Measurements from ENCODE around the gene DDX54. TPM values are rescaled to one million over a fixed set of nuclear protein-coding genes. Genes with fewer than 3 reads are reported as not detected.

The DDX54 gene, protein sequence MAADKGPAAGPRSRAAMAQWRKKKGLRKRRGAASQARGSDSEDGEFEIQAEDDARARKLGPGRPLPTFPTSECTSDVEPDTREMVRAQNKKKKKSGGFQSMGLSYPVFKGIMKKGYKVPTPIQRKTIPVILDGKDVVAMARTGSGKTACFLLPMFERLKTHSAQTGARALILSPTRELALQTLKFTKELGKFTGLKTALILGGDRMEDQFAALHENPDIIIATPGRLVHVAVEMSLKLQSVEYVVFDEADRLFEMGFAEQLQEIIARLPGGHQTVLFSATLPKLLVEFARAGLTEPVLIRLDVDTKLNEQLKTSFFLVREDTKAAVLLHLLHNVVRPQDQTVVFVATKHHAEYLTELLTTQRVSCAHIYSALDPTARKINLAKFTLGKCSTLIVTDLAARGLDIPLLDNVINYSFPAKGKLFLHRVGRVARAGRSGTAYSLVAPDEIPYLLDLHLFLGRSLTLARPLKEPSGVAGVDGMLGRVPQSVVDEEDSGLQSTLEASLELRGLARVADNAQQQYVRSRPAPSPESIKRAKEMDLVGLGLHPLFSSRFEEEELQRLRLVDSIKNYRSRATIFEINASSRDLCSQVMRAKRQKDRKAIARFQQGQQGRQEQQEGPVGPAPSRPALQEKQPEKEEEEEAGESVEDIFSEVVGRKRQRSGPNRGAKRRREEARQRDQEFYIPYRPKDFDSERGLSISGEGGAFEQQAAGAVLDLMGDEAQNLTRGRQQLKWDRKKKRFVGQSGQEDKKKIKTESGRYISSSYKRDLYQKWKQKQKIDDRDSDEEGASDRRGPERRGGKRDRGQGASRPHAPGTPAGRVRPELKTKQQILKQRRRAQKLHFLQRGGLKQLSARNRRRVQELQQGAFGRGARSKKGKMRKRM
- 48.2 TPM for polyA plus RNA-seq (2012; ENCODE audit: low read depth, missing spikeins)

DNA sequence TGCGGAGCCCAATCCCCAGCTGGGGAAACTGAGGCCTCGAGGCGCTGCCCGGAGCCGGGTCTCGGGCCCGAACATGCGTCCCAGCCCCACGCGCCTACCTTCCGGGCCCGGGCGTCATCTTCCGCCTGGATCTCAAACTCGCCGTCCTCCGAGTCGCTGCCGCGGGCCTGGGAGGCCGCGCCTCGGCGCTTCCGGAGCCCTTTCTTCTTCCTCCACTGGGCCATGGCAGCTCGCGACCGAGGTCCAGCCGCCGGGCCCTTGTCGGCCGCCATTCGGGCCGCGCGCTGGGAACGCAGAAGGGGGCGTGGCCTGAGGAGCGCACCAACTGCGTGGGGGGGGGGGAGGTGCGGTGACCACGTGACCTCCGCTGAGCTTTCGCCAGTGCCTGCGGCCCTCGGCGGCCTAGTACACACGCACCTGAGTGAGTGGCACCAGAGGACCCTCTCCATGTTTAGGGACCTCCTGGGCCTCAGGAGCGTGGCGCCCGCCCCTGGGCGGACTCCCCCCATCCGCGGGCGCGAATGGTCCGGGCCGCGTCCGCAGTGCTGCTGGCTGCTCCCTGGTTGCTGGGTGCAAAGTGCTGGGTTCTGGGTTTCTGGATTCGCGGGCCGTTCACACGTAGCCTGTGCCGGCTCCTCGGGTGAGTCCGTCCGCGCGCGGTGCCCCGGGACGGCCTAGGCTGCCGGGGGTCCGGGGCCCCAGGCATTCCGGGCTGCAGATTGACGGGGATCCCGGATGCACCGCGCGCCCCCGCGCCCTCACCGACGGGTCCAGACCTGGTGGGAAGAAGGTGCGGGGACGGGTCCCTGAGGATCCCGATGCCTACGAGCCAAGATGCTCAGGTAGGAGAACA, at the start of gene DDX54, which contains the start of gene RITA1:
Gene DDX54, minus strand, starts transcription at position 299 of the 853 bp plus-strand sequence. Its CDS starts 27 bp downstream, at position 272.
Gene RITA1, plus strand, starts transcription at position 542 of the 853 bp plus-strand sequence. CDS start 1,026 bp downstream, outside the sequence.
- TF ChIP-seq SPI1 (IDR thresholded peaks at IDR 0.05; ENCODE audit: low read depth, low read length) (no peak), TAF1 (IDR thresholded peaks at IDR 0.05; ENCODE audit: low read depth, low read length) (peak; percentile 86), POLR2AphosphoS5 (IDR thresholded peaks at IDR 0.05; ENCODE audit: low read depth, low read length) (peak; percentile 80), POLR2A (IDR thresholded peaks at IDR 0.05; ENCODE audit: low read depth, low read length) (peak; percentile 89), POU2F2 (IDR thresholded peaks at IDR 0.05; ENCODE audit: low read depth, low read length) (no peak), PAX5 (IDR thresholded peaks at IDR 0.05; ENCODE audit: insufficient read depth, low read length, severe bottlenecking) (no peak)
- FAIRE-seq: peak; percentile 90
- peak; percentile 63 for DNase-seq (ENCODE audit: insufficient read length, low spot score)

DNA sequence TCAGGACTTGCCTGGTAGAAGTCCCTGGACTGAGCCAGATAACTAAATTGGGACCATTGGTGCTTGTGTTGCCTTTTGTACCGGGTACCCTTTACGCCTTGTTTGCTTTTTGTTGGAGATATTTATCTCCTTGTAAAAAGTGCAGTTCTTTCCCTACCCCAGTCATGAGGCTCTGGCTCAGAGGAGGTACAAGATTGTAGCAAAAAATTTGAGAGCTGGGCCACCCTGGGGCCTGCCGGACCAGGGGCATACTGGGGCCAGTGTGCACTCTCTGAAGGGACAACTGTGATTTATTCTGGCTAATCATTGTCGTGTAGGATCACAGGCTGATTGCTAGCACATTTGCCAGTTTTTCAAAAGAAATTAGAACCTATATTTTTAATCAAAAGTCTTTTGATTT, 49.2 kb upstream of the DDX54 start:
- DNase-seq (ENCODE audit: insufficient read length, low spot score): no peak
- no peak for FAIRE-seq

DNA sequence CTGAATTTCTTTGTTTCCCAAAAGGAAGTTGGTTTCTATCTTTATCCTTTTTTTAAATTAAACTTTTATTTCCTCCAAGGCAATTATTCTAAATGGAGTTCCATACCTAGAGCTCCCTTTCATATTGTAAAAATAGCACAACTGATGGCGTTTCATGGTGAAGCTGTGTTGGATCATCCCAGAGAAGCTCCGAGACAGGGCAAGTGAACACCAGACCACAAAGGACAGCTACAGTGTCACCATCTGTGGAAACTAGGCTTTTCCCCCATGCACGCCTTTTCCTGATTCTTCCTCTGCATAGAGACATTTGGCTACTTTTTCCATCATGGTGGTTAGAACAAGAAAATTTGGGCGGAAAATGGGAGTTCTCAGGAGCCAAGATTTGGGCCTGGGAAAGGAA, 48.7 kb upstream of the DDX54 start:
- TF ChIP-seq TAF1 (IDR thresholded peaks at IDR 0.05; ENCODE audit: low read depth, low read length): no peak
- TF ChIP-seq POLR2AphosphoS5 (IDR thresholded peaks at IDR 0.05; ENCODE audit: low read depth, low read length): no peak
- no peak for TF ChIP-seq POLR2A (IDR thresholded peaks at IDR 0.05; ENCODE audit: low read depth, low read length)
- TF ChIP-seq SPI1 (IDR thresholded peaks at IDR 0.05; ENCODE audit: low read depth, low read length): no peak
- TF ChIP-seq PAX5 (IDR thresholded peaks at IDR 0.05; ENCODE audit: insufficient read depth, low read length, severe bottlenecking): no peak
- TF ChIP-seq POU2F2 (IDR thresholded peaks at IDR 0.05; ENCODE audit: low read depth, low read length): no peak
- FAIRE-seq (no peak), DNase-seq (ENCODE audit: insufficient read length, low spot score) (no peak)

More for the DNA sequence above, 49.2 kb upstream of the DDX54 start:
- TF ChIP-seq POLR2A (IDR thresholded peaks at IDR 0.05; ENCODE audit: low read depth, low read length) (no peak), SPI1 (IDR thresholded peaks at IDR 0.05; ENCODE audit: low read depth, low read length) (no peak), POLR2AphosphoS5 (IDR thresholded peaks at IDR 0.05; ENCODE audit: low read depth, low read length) (no peak), PAX5 (IDR thresholded peaks at IDR 0.05; ENCODE audit: insufficient read depth, low read length, severe bottlenecking) (no peak), TAF1 (IDR thresholded peaks at IDR 0.05; ENCODE audit: low read depth, low read length) (no peak), POU2F2 (IDR thresholded peaks at IDR 0.05; ENCODE audit: low read depth, low read length) (no peak)

DNA sequence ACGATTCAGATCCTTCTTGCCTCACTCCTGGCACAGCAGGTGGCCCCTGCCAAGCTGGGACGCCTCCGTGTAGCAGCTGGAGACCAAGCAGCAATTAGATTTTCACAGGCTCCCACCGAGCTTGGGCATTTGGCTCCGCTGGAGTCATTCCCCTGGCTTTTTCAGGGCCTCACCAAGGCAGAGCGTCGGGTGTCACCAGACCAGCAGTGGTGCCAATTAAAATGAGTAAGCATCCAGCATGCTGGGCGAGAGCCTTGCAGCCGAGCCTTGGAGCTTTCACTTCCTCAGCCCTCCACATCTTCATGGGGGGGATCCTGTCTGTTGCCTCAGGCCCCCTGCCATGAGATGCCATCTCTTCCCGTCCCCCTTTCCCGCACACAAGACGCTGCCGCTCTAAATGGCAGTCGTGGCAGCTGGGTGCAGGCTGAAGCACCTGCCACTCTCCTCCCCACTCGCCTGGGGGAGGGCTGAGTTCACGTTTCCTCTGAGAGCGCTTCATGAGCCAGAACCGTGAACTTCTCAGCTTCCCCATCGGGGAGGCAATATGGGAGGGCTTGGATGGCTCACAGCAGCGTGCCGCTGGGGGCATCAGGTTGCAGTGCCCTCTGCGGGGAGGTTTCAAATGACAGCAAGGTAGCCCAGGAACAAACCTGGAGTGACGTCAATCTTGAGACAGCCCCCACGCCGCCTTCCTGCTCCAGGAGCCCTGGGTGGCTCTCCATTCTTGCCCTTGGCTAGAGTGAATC, 47.7 kb upstream of the DDX54 start:
- peak; percentile 92 for FAIRE-seq
- peak; percentile 49 for DNase-seq (ENCODE audit: insufficient read length, low spot score)
- TF ChIP-seq SPI1 (IDR thresholded peaks at IDR 0.05; ENCODE audit: low read depth, low read length) (peak; percentile 90), TAF1 (IDR thresholded peaks at IDR 0.05; ENCODE audit: low read depth, low read length) (no peak), PAX5 (IDR thresholded peaks at IDR 0.05; ENCODE audit: insufficient read depth, low read length, severe bottlenecking) (peak; percentile 42), POU2F2 (IDR thresholded peaks at IDR 0.05; ENCODE audit: low read depth, low read length) (peak; percentile 68; the same call in 1 of the 2 replicates), POLR2AphosphoS5 (IDR thresholded peaks at IDR 0.05; ENCODE audit: low read depth, low read length) (peak; percentile 9; the same call in 1 of the 2 replicates), POLR2A (IDR thresholded peaks at IDR 0.05; ENCODE audit: low read depth, low read length) (no peak)

DNA sequence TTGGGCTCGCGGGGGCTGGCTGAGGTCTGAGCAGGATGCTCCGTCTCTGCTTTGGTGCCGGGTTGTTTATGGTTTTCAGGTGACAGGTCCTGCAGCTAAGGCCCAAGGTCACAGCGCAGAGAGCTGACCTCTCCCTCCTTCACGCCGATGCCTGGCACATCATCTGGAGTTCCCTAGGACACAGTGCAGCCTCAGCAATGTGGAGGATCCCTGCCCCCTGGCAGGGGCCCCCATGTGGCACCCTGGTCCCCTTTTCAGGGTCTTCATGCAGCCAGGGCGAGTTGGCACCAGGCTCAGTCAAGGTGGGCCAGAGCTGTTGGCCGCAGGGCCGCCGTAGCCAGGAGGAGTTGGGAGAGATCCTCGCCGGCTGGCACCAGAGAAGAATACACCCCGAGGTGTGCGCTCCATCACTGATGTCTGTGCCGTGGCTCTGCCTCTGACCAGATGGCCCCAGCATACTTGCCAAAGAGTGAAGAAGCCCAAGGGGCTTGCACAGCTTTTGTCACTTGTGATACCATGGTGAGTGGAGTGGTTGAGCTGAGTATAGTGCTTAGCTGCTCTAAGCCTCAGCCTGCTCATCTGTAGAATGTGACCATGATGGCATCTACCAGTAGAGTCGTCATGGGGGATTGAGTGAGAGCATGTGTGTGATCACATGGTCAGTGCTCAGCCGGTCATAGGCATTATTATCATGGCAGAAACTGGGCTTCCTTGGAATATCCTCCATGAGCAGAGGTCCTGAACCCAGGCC, 47.0 kb upstream of the DDX54 start:
- TF ChIP-seq TAF1 (IDR thresholded peaks at IDR 0.05; ENCODE audit: low read depth, low read length): no peak
- TF ChIP-seq POLR2AphosphoS5 (IDR thresholded peaks at IDR 0.05; ENCODE audit: low read depth, low read length): no peak
- TF ChIP-seq SPI1 (IDR thresholded peaks at IDR 0.05; ENCODE audit: low read depth, low read length): no peak
- no peak for TF ChIP-seq POLR2A (IDR thresholded peaks at IDR 0.05; ENCODE audit: low read depth, low read length)
- no peak for TF ChIP-seq POU2F2 (IDR thresholded peaks at IDR 0.05; ENCODE audit: low read depth, low read length)
- no peak for TF ChIP-seq PAX5 (IDR thresholded peaks at IDR 0.05; ENCODE audit: insufficient read depth, low read length, severe bottlenecking)
- no peak for DNase-seq (ENCODE audit: insufficient read length, low spot score)
- FAIRE-seq: peak; percentile 33

DNA sequence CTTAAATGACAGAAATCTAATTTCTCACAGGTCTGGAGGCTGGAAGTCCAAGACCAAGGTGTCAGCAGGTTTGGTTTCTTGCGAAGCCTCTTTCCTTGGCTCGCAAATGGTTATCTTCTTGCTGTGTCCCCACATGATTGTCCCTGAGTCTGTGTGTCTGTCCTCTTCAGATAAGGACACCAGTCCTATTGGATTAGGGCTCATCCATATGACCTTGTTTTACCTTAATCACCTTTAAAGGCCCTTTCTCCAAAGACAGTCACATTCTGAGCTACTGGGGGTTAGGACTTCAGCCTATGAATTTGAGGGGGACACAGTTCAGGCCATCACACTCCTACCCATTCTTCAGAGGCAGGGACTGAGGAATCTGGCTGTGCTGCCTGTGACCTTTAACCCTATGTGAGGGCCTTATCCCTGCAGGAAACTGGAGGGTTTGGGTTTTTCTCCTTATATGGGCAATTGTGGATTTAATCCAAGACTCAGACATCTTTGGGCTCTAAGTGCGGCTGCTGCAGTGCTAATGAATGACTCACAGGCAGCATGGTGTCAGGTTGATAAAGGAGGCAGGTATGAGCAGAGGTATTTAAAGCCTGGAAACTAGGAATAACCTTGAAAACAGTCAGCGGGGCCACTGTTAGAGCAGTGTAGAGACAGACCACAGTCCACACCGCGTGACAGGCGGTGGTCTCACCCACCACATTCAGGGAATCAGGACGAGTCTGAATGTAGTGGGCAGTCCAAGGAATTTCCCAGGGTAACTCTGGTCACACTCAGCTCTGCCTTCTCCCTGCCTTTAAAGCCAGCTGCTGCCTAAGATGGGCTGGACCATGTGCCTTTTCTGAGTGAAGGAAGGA, 46.2 kb upstream of the DDX54 start:
- no peak for DNase-seq (ENCODE audit: insufficient read length, low spot score)
- no peak for FAIRE-seq
- no peak for TF ChIP-seq SPI1 (IDR thresholded peaks at IDR 0.05; ENCODE audit: low read depth, low read length)
- TF ChIP-seq PAX5 (IDR thresholded peaks at IDR 0.05; ENCODE audit: insufficient read depth, low read length, severe bottlenecking): no peak
- no peak for TF ChIP-seq POU2F2 (IDR thresholded peaks at IDR 0.05; ENCODE audit: low read depth, low read length)
- TF ChIP-seq POLR2A (IDR thresholded peaks at IDR 0.05; ENCODE audit: low read depth, low read length): no peak
- TF ChIP-seq TAF1 (IDR thresholded peaks at IDR 0.05; ENCODE audit: low read depth, low read length): no peak
- no peak for TF ChIP-seq POLR2AphosphoS5 (IDR thresholded peaks at IDR 0.05; ENCODE audit: low read depth, low read length)
